OCI-LY3 (cell line): ENCODE results near the gene RAB34.

Experiments used
- H2AFZ ChIP-seq: fragments of 200-600, 300-600 bp; shearing (Covaris generic); 2 replicates; pipeline ENCODE4 v1.6.0; 2014; ENCODE audit warnings: antibody characterized with exemption, low read depth, low read length
- H3K27ac ChIP-seq: fragments of 200-600, 300-600 bp; sonication (generic); 2 replicates; pipeline ENCODE4 v1.5.1; 2014; ENCODE audit warnings: mild to moderate bottlenecking, low read length, moderate library complexity, mixed read lengths
- H3K27me3 ChIP-seq: fragments of 200-600, 300-600 bp; sonication (generic); 2 replicates; pipeline ENCODE4 v1.6.1; 2014; ENCODE audit warnings: low read depth, low read length, mixed read lengths
- H3K36me3 ChIP-seq: fragments of 200-600, 300-600 bp; sonication (generic); replicated peaks from 2 replicates; pipeline ENCODE3; 2014; ENCODE audit warnings: low read depth, low read length, mixed read lengths
- H3K4me1 ChIP-seq: fragments of 300-600, 200-600 bp; sonication (generic); 2 replicates; pipeline ENCODE4 v1.6.1; 2014; ENCODE audit warnings: low read length, mixed read lengths
- H3K4me2 ChIP-seq: fragments of 200-600, 300-600 bp; sonication (generic); 2 replicates; pipeline ENCODE4 v1.6.1; 2014; ENCODE audit warnings: low read length, mixed read lengths
- H3K4me3 ChIP-seq: fragments of 300-600, 200-600 bp; sonication (generic); 2 replicates; pipeline ENCODE4 v1.5.1; 2014; ENCODE audit warnings: antibody characterized with exemption, mild to moderate bottlenecking, low read length, moderate library complexity
- H3K79me2 ChIP-seq: fragments of 300-600, 200-600 bp; shearing (Covaris generic); 2 replicates; pipeline ENCODE4 v1.6.1; 2014; ENCODE audit warnings: mild to moderate bottlenecking, low read length, mixed read lengths
- H3K9ac ChIP-seq: fragments of 300-600, 200-600 bp; shearing (Covaris generic); 2 replicates; pipeline ENCODE4 v1.6.0; 2014; ENCODE audit warnings: mild to moderate bottlenecking, low read length, moderate library complexity
- H3K9me3 ChIP-seq: fragments of 200-600, 300-600 bp; shearing (Covaris generic); 2 replicates; pipeline ENCODE4 v1.6.1; 2014; ENCODE audit warnings: low read length, mixed read lengths; ENCODE audit not compliant: insufficient read depth
- H4K20me1 ChIP-seq: fragments of 200-600, 300-600 bp; sonication (generic); 2 replicates; pipeline ENCODE4 v1.6.1; 2016; ENCODE audit warnings: low read length, mixed read lengths; ENCODE audit not compliant: insufficient read depth
- CTCF ChIP-seq: fragments of 200-600, 300-600 bp; sonication (generic); IDR thresholded peaks from 2 replicates; pipeline ENCODE4 v1.5.1; 2014; ENCODE audit warnings: antibody characterized with exemption, low read length, low read depth
- EZH2phosphoT487 ChIP-seq: fragments of 200-600 bp; shearing (Covaris generic); IDR thresholded peaks from 2 replicates; pipeline ENCODE4 v1.6.1; 2018; ENCODE audit warnings: antibody characterized with exemption, mixed run types, low read depth

The RAB34 gene

GRCh38 chr17:28703552-28704218 is 14.0 kb downstream of the RAB34 start:
- no peak for TF ChIP-seq CTCF
- no peak for TF ChIP-seq EZH2phosphoT487
- no peak overlapping the region for H2AFZ ChIP-seq
- no peaks in the 10 kb centered on the region for H3K79me2 ChIP-seq
- no peak overlapping the region for H3K27ac ChIP-seq
- H3K36me3 ChIP-seq, result peaks cover 57% of the 10 kb centered on the region
- H3K9me3 ChIP-seq, result no peaks in the 10 kb centered on the region
- no peaks in the 10 kb centered on the region for H3K27me3 ChIP-seq
- H3K4me2 ChIP-seq, result no peak overlapping the region
- H3K9ac ChIP-seq, result no peak overlapping the region
- no peaks in the 10 kb centered on the region for H4K20me1 ChIP-seq
- H3K4me3 ChIP-seq, result no peak overlapping the region
- H3K4me1 ChIP-seq, result no peaks in the 10 kb centered on the region

DNA sequence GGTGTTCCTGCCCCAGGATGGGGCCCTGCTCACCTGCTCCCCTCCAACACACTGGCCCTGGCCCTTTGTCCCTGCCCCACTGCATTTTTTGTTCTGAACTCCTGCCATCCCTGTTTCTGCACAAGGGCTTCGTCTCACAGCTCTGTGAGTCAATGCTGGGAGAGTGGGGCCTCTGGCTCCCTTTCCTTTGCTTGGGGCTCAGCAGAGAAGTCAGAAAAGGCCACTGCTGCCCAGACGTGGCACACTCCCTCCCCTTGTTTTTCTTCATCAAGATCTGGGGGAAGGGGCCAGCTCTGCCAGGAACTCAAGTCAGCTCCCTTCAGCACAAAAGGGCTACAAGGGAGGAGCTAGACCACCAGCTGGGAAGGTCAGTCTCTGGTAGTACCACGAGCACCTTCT is 14.9 kb downstream of the RAB34 start:
- Histone ChIP-seq H3K27ac (no peak overlapping the region), H3K27me3 (no peaks in the 10 kb centered on the region), H2AFZ (no peak overlapping the region), H3K9me3 (no peaks in the 10 kb centered on the region), H3K9ac (no peak overlapping the region), H3K4me1 (no peaks in the 10 kb centered on the region), H3K36me3 (peaks cover 66% of the 10 kb centered on the region), H3K4me3 (no peak overlapping the region), H3K79me2 (no peaks in the 10 kb centered on the region), H4K20me1 (no peaks in the 10 kb centered on the region), H3K4me2 (no peak overlapping the region)
- TF ChIP-seq CTCF, result no peak
- no peak for TF ChIP-seq EZH2phosphoT487

DNA sequence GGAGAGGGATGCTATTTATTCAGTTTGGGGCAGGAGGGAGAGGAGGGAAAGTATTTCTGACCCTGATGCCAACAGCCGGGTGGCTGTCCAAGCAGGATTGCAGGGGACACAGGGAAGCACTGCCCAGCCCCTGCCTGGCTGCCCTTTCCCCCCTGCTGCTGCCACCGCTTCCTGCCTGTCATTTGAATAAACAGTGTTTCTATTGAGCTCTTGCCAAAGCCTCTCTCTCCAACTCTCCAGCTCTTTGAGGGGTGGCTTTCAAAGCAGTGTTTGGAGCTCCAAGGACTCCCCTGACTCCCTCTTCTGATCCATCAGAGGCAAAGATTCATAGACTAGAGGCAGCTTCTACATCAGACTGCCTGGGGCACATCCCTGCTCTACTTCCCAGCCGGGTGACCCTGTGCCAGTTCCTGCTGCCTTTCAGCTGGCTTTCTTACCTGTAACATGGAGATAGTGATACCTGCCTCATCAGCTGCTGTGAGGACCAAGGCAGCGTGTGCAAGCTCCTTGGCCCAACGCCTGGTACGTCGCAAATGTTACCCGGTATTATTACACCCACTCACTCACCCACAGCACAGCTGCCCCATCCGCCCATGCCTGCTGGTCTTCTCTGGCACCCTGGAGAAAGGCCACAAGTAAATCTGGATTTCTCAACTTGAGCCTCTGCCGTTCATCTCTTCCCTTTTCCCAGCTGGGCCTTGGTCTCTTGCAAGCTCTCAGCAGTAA is 15.5 kb downstream of the RAB34 start:
- Histone ChIP-seq H3K79me2 (no peaks in the 10 kb centered on the region), H3K4me2 (no peak overlapping the region), H4K20me1 (no peaks in the 10 kb centered on the region), H3K9me3 (no peaks in the 10 kb centered on the region), H3K27ac (no peak overlapping the region), H3K36me3 (peaks cover 72% of the 10 kb centered on the region), H3K27me3 (no peaks in the 10 kb centered on the region), H3K9ac (no peak overlapping the region), H3K4me3 (no peak overlapping the region), H3K4me1 (no peaks in the 10 kb centered on the region), H2AFZ (no peak overlapping the region)
- TF ChIP-seq EZH2phosphoT487, result no peak
- TF ChIP-seq CTCF, result no peak

DNA sequence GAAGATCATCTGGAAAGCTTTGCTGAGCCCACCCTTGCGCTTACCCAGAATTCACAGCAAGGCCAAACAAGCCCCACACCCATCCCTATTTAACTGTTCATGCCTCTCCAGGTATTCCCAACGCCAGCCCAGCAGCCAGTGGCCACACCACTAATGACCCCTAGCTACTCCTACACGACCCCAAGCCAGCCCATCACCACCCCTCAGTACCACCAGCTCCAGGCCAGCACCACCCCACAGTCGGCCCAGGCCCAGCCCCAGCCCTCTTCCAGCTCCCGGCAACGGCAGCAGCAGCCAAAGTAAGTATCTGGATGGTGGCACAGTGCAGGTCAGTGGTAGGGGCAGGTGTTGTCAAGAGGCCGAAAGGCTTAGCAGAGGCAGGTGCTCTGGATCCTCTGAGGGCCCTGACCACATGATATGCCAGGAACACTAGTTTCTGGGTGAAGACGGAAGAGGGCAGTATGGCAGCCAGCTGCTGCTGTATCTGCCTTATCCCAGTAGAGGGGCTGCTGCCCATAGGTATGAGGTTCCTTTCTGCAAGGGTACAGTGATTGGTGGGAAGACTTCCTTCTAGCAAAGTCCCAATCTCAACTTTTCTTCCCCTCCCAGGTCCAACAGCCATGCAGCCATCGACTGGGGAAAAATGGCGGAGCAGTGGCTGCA is 16.7 kb downstream of the RAB34 start:
- H3K27me3 ChIP-seq, result no peaks in the 10 kb centered on the region
- H3K4me1 ChIP-seq, result no peaks in the 10 kb centered on the region
- no peak overlapping the region for H2AFZ ChIP-seq
- H3K4me2 ChIP-seq, result no peak overlapping the region
- H3K9me3 ChIP-seq, result no peaks in the 10 kb centered on the region
- no peaks in the 10 kb centered on the region for H3K79me2 ChIP-seq
- no peak overlapping the region for H3K4me3 ChIP-seq
- no peaks in the 10 kb centered on the region for H4K20me1 ChIP-seq
- no peak overlapping the region for H3K27ac ChIP-seq
- peaks cover 72% of the 10 kb centered on the region for H3K36me3 ChIP-seq
- TF ChIP-seq CTCF (no peak), EZH2phosphoT487 (no peak)
- H3K9ac ChIP-seq, result no peak overlapping the region
